Stimulated activated effector memory CD8-positive, alpha-beta T cell treated with anti-CD3 and anti-CD28 coated beads, Interleukin-12 subunit alpha, Interleukin-12 subunit beta, amount 100 ng/mL, for 72 hours (primary cell): ENCODE results near the gene CNOT4.
"Not testable (repeated sequence)": the region's sequence is repeated elsewhere in the genome, so short reads cannot be mapped to it uniquely, and the experiment has no call there.

Experiments
- ATAC-seq: fragments of 150-1000 bp; cut with Tn5 transposase; 2 replicates; pipeline ENCODE4 v1.10.0; 2021
- DNase-seq, 2 donors: peaks; one replicate each; pipeline ENCODE4 v3.0.0; 2021 to 2022; ENCODE audit warnings: low spot score in 2 of 2
- H3K27ac Mint-ChIP-seq: one replicate; pipeline ENCODE4 v1.8.0; 2022; ENCODE audit warnings: mild to moderate bottlenecking, mixed read lengths
- H3K36me3 Mint-ChIP-seq: one replicate; pipeline ENCODE4 v1.8.0; 2022; ENCODE audit warnings: mild to moderate bottlenecking, mixed read lengths
- H3K4me1 Mint-ChIP-seq: one replicate; pipeline ENCODE4 v1.8.0; 2022; ENCODE audit warnings: mixed read lengths
- H3K4me3 Mint-ChIP-seq: one replicate; pipeline ENCODE4 v1.8.0; 2022; ENCODE audit warnings: mild to moderate bottlenecking, mixed read lengths
- H3K9me3 Mint-ChIP-seq: one replicate; pipeline ENCODE4 v1.8.0; 2022; ENCODE audit warnings: mixed read lengths

Gene CNOT4

GRCh38 chr7:135522509-135522908, 12.6 kb upstream of the CNOT4 start:
- Mint-ChIP-seq H3K27ac (no peak overlapping the region), H3K9me3 (no peaks in the 10 kb centered on the region), H3K4me1 (no peaks in the 10 kb centered on the region), H3K4me3 (no peak overlapping the region), H3K36me3 (no peaks in the 10 kb centered on the region)
- DNase-seq (no peak), ATAC-seq (no peak)

- Mint-ChIP-seq H3K27ac (no peak overlapping the region), H3K4me3 (no peak overlapping the region), H3K36me3 (no peaks in the 10 kb centered on the region), H3K9me3 (no peaks in the 10 kb centered on the region), H3K4me1 (no peaks in the 10 kb centered on the region)
- no peak for ATAC-seq
- no peak for DNase-seq
These were observed 10.0 kb upstream of the CNOT4 start for GRCh38 chr7:135519871-135520270.

- Mint-ChIP-seq H3K9me3 (no peaks in the 10 kb centered on the region), H3K27ac (no peak overlapping the region), H3K36me3 (no peaks in the 10 kb centered on the region)
These were observed 9.4 kb upstream of the CNOT4 start for GRCh38 chr7:135519233-135519688.

GRCh38 chr7:135518748-135519147, 8.8 kb upstream of the CNOT4 start:
- Mint-ChIP-seq H3K4me3 (no peak overlapping the region), H3K36me3 (no peaks in the 10 kb centered on the region)

More at GRCh38 chr7:135519233-135519688, 9.4 kb upstream of the CNOT4 start:
- Mint-ChIP-seq H3K4me1 (no peaks in the 10 kb centered on the region), H3K4me3 (no peak overlapping the region)
- DNase-seq: no peak
- ATAC-seq: no peak

GRCh38 chr7:135517060-135517459, 7.2 kb upstream of the CNOT4 start:
- Mint-ChIP-seq H3K9me3 (no peaks in the 10 kb centered on the region), H3K4me3 (no peak overlapping the region), H3K4me1 (no peaks in the 10 kb centered on the region), H3K27ac (no peak overlapping the region), H3K36me3 (no peaks in the 10 kb centered on the region)
- DNase-seq (no peak), ATAC-seq (no peak)

More at GRCh38 chr7:135518748-135519147, 8.8 kb upstream of the CNOT4 start:
- Mint-ChIP-seq H3K4me1 (no peaks in the 10 kb centered on the region), H3K9me3 (no peaks in the 10 kb centered on the region), H3K27ac (no peak overlapping the region)
- DNase-seq (no peak), ATAC-seq (no peak)

- H3K27ac Mint-ChIP-seq: no peak overlapping the region
- no peaks in the 10 kb centered on the region for H3K36me3 Mint-ChIP-seq
- ATAC-seq (no peak), DNase-seq (no peak)
- no peaks in the 10 kb centered on the region for H3K9me3 Mint-ChIP-seq
- no peaks in the 10 kb centered on the region for H3K4me1 Mint-ChIP-seq
- H3K4me3 Mint-ChIP-seq: no peak overlapping the region
These were observed 5.0 kb upstream of the CNOT4 start for GRCh38 chr7:135514856-135515255.

- ATAC-seq (peak; percentile 47), DNase-seq (no peak)
- Mint-ChIP-seq H3K36me3 (no peaks in the 10 kb centered on the region), H3K4me1 (no peaks in the 10 kb centered on the region), H3K9me3 (no peaks in the 10 kb centered on the region), H3K4me3 (no peak overlapping the region), H3K27ac (no peak overlapping the region)
These were observed 2.4 kb upstream of the CNOT4 start for GRCh38 chr7:135512135-135512887.

- ATAC-seq (no peak), DNase-seq (no peak)
- H3K4me3 Mint-ChIP-seq: no peak overlapping the region
- H3K36me3 Mint-ChIP-seq: no peaks in the 10 kb centered on the region
- H3K9me3 Mint-ChIP-seq: no peaks in the 10 kb centered on the region
- no peaks in the 10 kb centered on the region for H3K4me1 Mint-ChIP-seq
- no peak overlapping the region for H3K27ac Mint-ChIP-seq
These were observed 786 bp upstream of the CNOT4 start for GRCh38 chr7:135510592-135511183.

- DNase-seq (no peak), ATAC-seq (no peak)
- Mint-ChIP-seq H3K27ac (no peak overlapping the region), H3K4me3 (no peak overlapping the region), H3K9me3 (no peaks in the 10 kb centered on the region), H3K36me3 (peaks cover 8% of the 10 kb centered on the region), H3K4me1 (no peaks in the 10 kb centered on the region)
These were observed 388 bp downstream of the CNOT4 start for GRCh38 chr7:135509589-135509838.

- DNase-seq (peak; percentile 6 to 74), ATAC-seq (peak; percentile 43)
- no peak overlapping the region for H3K4me3 Mint-ChIP-seq
- H3K9me3 Mint-ChIP-seq: no peaks in the 10 kb centered on the region
- no peaks in the 10 kb centered on the region for H3K4me1 Mint-ChIP-seq
- no peak overlapping the region for H3K27ac Mint-ChIP-seq
- peaks cover 8% of the 10 kb centered on the region for H3K36me3 Mint-ChIP-seq
These were observed 866 bp downstream of the CNOT4 start for GRCh38 chr7:135508883-135509588.

GRCh38 chr7:135501402-135501801, 8.5 kb downstream of the CNOT4 start:
- Mint-ChIP-seq H3K4me1 (peaks cover 31% of the 10 kb centered on the region), H3K27ac (no peak overlapping the region), H3K9me3 (no peaks in the 10 kb centered on the region), H3K4me3 (no peak overlapping the region), H3K36me3 (peaks cover 8% of the 10 kb centered on the region)
- ATAC-seq (no peak), DNase-seq (no peak)

- Mint-ChIP-seq H3K9me3 (no peaks in the 10 kb centered on the region), H3K4me3 (no peak overlapping the region), H3K36me3 (peaks cover 2% of the 10 kb centered on the region), H3K4me1 (peaks cover 34% of the 10 kb centered on the region), H3K27ac (no peak overlapping the region)
- DNase-seq (no peak), ATAC-seq (no peak)
These were observed 10.1 kb downstream of the CNOT4 start for GRCh38 chr7:135499818-135500217.

GRCh38 chr7:135497161-135497560, 12.7 kb downstream of the CNOT4 start:
- H3K4me3 Mint-ChIP-seq: not testable (repeated sequence)

GRCh38 chr7:135493362-135493761, 16.5 kb downstream of the CNOT4 start:
- ATAC-seq (no peak), DNase-seq (no peak)
- H3K4me1 Mint-ChIP-seq: peaks cover 18% of the 10 kb centered on the region
- no peak overlapping the region for H3K4me3 Mint-ChIP-seq
- H3K27ac Mint-ChIP-seq: no peak overlapping the region
- no peaks in the 10 kb centered on the region for H3K9me3 Mint-ChIP-seq
- H3K36me3 Mint-ChIP-seq: peaks cover 10% of the 10 kb centered on the region

More at GRCh38 chr7:135497161-135497560, 12.7 kb downstream of the CNOT4 start:
- not testable (repeated sequence) for H3K27ac Mint-ChIP-seq, ATAC-seq, H3K9me3 Mint-ChIP-seq, DNase-seq
- Mint-ChIP-seq H3K36me3 (peaks cover 10% of the 10 kb centered on the region), H3K4me1 (peaks cover 34% of the 10 kb centered on the region)

GRCh38 chr7:135492151-135492550, 17.8 kb downstream of the CNOT4 start:
- Mint-ChIP-seq H3K27ac (no peak overlapping the region), H3K4me3 (no peak overlapping the region), H3K9me3 (no peaks in the 10 kb centered on the region), H3K4me1 (peaks cover 11% of the 10 kb centered on the region), H3K36me3 (peaks cover 10% of the 10 kb centered on the region)
- no peak for DNase-seq
- ATAC-seq: peak; percentile 75

GRCh38 chr7:135490783-135491182, 19.1 kb downstream of the CNOT4 start:
- DNase-seq (no peak), ATAC-seq (no peak)
- H3K4me3 Mint-ChIP-seq: no peak overlapping the region
- no peaks in the 10 kb centered on the region for H3K9me3 Mint-ChIP-seq
- H3K36me3 Mint-ChIP-seq: peaks cover 10% of the 10 kb centered on the region
- peaks cover 15% of the 10 kb centered on the region for H3K4me1 Mint-ChIP-seq
- H3K27ac Mint-ChIP-seq: no peak overlapping the region
